Large intestine (tissue), 3 donors: ENCODE results near the gene SCAF4. TPM values are rescaled to one million over a fixed set of nuclear protein-coding genes. Genes with fewer than 3 reads are reported as not detected.
"Not testable (repeated sequence)": the region's sequence is repeated elsewhere in the genome, so short reads cannot be mapped to it uniquely, and the experiment has no call there.

ENCODE experiments used
- DNase-seq, 2 donors: peaks; one replicate each; pipeline versions ENCODE4 v3.0.0 to v3.0.0-alpha.2; 2013
- H3K27ac ChIP-seq: one replicate; pipeline ENCODE4 v1.5.1; 2013; ENCODE audit warnings: low read length
- H3K27me3 ChIP-seq: 2 replicates; pipeline ENCODE4 v1.6.1; 2013; ENCODE audit warnings: low read length; ENCODE audit not compliant: control insufficient read depth, insufficient read depth
- H3K36me3 ChIP-seq: 2 replicates; pipeline ENCODE4 v1.6.1; 2013; ENCODE audit warnings: low read length; ENCODE audit not compliant: control insufficient read depth, insufficient read depth
- H3K4me1 ChIP-seq: one replicate; pipeline ENCODE4 v1.6.1; 2013; ENCODE audit warnings: low read length; ENCODE audit not compliant: control insufficient read depth, insufficient read depth
- H3K4me3 ChIP-seq: one replicate; pipeline ENCODE4 v1.5.1; 2013; ENCODE audit warnings: low read length
- H3K9me3 ChIP-seq: one replicate; pipeline ENCODE4 v1.6.1; 2013; ENCODE audit warnings: mild to moderate bottlenecking, low read depth, low read length, moderate library complexity; ENCODE audit not compliant: control insufficient read depth
- WGBS: methylation state at CpG from one replicate; pipeline ENCODE4 v1.1.5; 2013; ENCODE audit warnings: low lambda C conversion rate; ENCODE audit not compliant: insufficient coverage; 5-methylcytosine and 5-hydroxymethylcytosine counted together
- polyA plus RNA-seq: library from polyadenylated mRNA; unstranded; fragments of 120-200 nt; gene quantifications from one replicate; pipeline ENCODE4 v1.2.1, GENCODE V29; 2013

The SCAF4 gene
- polyA plus RNA-seq, 1 donor, result 45.5 TPM

DNA sequence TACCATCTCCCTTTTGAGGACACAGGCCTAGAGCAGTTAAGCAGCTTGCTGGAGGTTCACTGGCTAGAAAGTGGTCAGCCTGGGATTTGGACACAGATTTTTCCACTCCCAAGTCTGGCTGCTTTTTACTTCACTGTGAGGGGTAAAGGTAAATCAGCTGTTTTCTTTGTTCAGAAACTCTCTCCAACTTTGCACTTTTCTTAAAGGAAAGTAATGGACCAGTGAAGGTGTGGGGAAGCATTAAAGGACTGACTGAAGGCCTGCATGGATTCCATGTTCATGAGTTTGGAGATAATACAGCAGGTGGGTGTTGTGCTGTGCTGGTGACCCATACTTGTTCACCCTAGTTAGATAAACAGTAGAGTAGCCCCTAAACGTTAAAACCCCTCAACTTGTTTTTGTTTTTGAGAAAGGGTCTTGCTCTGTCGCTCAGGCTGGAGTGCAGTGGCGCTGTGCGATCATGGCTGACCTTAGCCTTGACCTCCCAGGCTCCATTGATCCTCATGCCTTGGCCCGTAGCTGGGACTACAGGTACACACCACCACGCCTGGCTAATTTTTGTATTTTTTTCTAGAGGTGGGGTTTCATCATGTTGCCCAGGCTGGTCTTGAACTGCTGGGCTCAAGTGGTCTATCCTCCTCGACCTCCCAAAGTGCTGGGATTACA is 68.2 kb downstream of the SCAF4 start:
- DNase-seq, result no peak
- no CpG with 5 or more reads among the region's 7 CpGs for WGBS
- no peaks in the 10 kb centered on the region for H3K4me1 ChIP-seq
- H3K4me3 ChIP-seq, result no peak overlapping the region
- H3K27ac ChIP-seq, result no peak overlapping the region
- H3K27me3 ChIP-seq, result no peaks in the 10 kb centered on the region
- no peaks in the 10 kb centered on the region for H3K9me3 ChIP-seq
- peaks cover 26% of the 10 kb centered on the region for H3K36me3 ChIP-seq

DNA sequence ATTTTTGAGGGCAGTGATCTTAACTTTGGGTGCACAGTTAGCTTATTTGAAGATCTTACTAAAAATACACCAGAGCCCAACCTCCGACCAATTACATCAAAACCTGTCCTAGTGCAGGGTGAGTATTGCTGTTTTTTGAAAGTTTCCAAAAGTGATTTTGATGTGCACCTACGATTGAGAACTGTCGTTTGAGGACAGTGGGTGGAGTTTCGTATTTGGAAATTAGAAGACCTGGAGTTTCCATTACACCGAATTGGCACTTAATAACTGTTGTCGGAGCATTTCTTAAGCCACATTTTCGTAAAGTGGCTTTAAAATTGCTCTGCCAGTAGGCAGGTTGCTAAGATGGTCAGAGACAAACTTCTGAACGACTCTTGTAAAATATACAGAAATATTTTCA is 71.3 kb downstream of the SCAF4 start:
- no peak for DNase-seq
- Histone ChIP-seq H3K27ac (no peak overlapping the region), H3K36me3 (peaks cover 14% of the 10 kb centered on the region), H3K4me1 (no peaks in the 10 kb centered on the region), H3K9me3 (no peaks in the 10 kb centered on the region), H3K4me3 (peak overlapping the region; percentile 53), H3K27me3 (no peaks in the 10 kb centered on the region)
- 58% methylated on average over 2 of the region's 8 CpGs for WGBS

DNA sequence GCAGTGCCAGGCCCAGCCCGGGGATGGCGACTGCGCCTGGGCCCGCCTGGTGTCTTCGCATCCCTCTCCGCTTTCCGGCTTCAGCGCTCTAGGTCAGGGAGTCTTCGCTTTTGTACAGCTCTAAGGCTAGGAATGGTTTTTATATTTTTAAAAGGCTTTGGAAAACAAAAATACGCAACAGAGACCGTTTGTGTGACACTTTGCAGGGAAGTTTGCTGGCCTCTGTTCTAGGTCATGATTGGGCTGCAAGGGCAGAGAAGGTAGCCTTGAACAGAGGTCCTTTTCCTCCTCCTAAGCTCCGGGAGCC is 71.7 kb downstream of the SCAF4 start:
- WGBS, result no CpG with 5 or more reads among the region's 12 CpGs
- H3K4me3 ChIP-seq, result peak overlapping the region; percentile 53
- no peaks in the 10 kb centered on the region for H3K27me3 ChIP-seq
- H3K27ac ChIP-seq, result no peak overlapping the region
- no peak for DNase-seq
- peaks cover 11% of the 10 kb centered on the region for H3K36me3 ChIP-seq
- H3K4me1 ChIP-seq, result no peaks in the 10 kb centered on the region
- no peaks in the 10 kb centered on the region for H3K9me3 ChIP-seq

DNA sequence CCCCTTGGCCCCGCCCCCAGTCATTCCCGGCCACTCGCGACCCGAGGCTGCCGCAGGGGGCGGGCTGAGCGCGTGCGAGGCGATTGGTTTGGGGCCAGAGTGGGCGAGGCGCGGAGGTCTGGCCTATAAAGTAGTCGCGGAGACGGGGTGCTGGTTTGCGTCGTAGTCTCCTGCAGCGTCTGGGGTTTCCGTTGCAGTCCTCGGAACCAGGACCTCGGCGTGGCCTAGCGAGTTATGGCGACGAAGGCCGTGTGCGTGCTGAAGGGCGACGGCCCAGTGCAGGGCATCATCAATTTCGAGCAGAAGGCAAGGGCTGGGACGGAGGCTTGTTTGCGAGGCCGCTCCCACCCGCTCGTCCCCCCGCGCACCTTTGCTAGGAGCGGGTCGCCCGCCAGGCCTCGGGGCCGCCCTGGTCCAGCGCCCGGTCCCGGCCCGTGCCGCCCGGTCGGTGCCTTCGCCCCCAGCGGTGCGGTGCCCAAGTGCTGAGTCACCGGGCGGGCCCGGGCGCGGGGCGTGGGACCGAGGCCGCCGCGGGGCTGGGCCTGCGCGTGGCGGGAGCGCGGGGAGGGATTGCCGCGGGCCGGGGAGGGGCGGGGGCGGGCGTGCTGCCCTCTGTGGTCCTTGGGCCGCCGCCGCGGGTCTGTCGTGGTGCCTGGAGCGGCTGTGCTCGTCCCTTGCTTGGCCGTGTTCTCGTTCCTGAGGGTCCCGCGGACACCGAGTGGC is 72.2 kb downstream of the SCAF4 start, which contains the start of gene SOD1:
SOD1 (plus strand) TSS at position 158 of the 723 bp plus-strand sequence; CDS start at position 235, 77 bp downstream.
- no CpG with 5 or more reads among the region's 87 CpGs for WGBS
- Histone ChIP-seq H3K9me3 (no peaks in the 10 kb centered on the region), H3K4me1 (no peaks in the 10 kb centered on the region), H3K27me3 (no peaks in the 10 kb centered on the region), H3K4me3 (peak within 1 kb of the TSS; percentile 72), H3K27ac (no peak within 1 kb of the TSS), H3K36me3 (peaks cover 11% of the 10 kb centered on the region)
- DNase-seq, result peak; percentile 91 to 94

DNA sequence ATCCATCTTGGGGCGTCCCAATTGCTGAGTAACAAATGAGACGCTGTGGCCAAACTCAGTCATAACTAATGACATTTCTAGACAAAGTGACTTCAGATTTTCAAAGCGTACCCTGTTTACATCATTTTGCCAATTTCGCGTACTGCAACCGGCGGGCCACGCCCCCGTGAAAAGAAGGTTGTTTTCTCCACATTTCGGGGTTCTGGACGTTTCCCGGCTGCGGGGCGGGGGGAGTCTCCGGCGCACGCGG is 72.7 kb downstream of the SCAF4 start:
- no peaks in the 10 kb centered on the region for H3K9me3 ChIP-seq
- peaks cover 9% of the 10 kb centered on the region for H3K36me3 ChIP-seq
- no peak for DNase-seq
- no peaks in the 10 kb centered on the region for H3K27me3 ChIP-seq
- H3K4me3 ChIP-seq, result peak overlapping the region; percentile 72
- WGBS, result no CpG with 5 or more reads among the region's 18 CpGs
- H3K4me1 ChIP-seq, result no peaks in the 10 kb centered on the region
- no peak overlapping the region for H3K27ac ChIP-seq

DNA sequence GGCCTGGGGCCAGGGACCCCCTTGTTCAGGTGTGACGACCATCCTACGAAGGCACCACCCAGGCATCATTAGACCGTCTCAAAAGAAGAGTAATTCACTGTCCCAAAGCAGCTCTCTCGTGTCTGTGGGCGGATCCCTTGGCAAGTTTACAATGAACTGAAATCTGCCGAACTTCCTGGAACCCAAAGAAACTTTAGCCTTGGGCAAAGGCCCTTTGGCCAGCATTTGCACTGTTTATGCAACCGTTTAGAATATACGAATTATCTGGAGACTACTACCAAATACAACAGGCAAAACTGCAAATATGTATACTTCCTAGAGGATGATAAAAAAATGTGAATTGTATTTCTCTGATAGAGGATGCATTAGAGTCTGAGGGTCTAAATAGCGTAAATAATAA is 73.9 kb downstream of the SCAF4 start:
- Histone ChIP-seq H3K9me3 (no peaks in the 10 kb centered on the region), H3K4me1 (no peaks in the 10 kb centered on the region), H3K4me3 (no peak overlapping the region), H3K27me3 (no peaks in the 10 kb centered on the region), H3K27ac (no peak overlapping the region), H3K36me3 (no peaks in the 10 kb centered on the region)
- 100% methylated on average over 1 of the region's 9 CpGs for WGBS
- DNase-seq, result peak in 1 of 2 donors; percentile 17

DNA sequence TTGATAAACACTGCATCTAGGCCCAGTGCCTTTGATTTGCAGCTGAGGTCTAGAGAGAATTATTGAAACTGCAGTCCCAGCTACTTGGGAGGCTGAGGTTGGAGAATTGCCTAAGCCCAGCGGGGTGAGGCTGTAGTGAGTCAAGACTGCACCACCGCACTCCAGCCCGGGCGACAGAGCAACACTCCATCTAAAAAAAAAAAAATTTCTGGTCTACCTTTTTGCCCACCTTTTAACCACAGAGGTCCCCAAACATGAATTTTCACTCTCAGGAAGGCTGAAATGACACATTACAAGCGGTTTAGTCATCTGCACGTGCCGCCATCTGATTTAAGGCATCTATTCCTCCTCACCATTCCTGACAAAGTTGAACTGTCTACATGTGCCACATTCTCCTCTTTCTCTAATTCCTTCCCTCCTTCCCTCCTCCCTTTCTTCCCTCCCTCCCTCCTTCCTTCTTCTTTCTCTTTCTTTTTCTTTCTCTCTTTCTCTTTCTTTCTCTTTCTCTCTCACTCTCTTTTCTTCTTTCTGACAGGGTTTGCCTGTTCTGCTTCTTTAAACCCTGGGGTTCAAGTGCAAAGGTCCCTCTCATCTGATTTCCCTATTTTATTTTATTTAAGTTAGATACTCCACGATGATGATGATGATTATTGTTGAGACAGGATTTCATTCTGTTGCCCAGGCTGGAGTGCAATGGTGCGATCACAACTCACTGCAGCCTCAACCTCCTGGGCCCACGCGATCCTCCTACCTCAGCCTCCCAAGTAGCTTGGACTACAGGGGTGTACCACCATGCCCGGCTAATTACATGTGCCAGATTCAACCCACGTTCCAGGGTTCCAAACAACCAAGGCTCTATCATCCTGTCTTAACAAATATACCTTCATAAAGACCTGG is 75.5 kb downstream of the SCAF4 start:
- H3K9me3 ChIP-seq, result no peaks in the 10 kb centered on the region
- no peak for DNase-seq
- no peaks in the 10 kb centered on the region for H3K27me3 ChIP-seq
- H3K4me1 ChIP-seq, result no peaks in the 10 kb centered on the region
- H3K36me3 ChIP-seq, result no peaks in the 10 kb centered on the region
- WGBS, result 93% methylated on average over 3 of the region's 13 CpGs
- no peak overlapping the region for H3K27ac ChIP-seq
- no peak overlapping the region for H3K4me3 ChIP-seq

DNA sequence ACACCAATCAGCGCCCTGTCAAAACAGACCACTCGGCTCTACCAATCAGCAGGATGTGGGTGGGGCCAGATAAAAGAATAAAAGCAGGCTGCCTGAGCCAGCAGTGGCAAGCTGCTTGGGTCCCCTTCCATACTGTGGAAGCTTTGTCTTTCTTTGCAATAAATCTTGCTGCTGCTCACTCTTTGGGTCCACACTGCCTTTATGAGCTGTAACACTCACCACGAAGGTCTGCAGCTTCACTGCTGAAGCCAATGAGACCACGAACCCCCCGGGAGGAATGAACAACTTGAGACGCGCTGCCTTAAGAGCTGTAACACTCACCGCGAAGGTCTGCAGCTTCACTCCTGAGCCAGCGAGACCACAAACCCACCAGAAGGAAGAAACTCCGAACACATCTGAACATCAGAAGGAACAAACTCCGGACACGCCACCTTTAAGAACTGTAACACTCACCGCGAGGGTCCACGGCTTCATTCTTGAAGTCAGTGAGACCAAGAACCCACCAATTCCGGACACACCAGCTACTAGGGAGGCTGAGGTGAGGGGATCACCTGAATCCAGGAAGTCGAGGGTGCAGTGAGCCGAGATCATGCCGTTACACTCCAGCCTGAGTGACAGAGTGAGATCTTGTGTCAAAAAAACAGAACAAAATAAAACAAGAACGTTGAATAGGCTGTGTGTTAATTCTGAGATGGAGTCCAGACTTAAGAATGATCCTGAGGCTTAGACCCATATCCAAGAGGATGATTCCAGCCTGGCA is 76.9 kb downstream of the SCAF4 start:
- WGBS, result no CpG with 5 or more reads among the region's 21 CpGs
- not testable (repeated sequence) for H3K36me3 ChIP-seq, H3K27me3 ChIP-seq, DNase-seq, H3K4me1 ChIP-seq, H3K9me3 ChIP-seq, H3K27ac ChIP-seq, H3K4me3 ChIP-seq

DNA sequence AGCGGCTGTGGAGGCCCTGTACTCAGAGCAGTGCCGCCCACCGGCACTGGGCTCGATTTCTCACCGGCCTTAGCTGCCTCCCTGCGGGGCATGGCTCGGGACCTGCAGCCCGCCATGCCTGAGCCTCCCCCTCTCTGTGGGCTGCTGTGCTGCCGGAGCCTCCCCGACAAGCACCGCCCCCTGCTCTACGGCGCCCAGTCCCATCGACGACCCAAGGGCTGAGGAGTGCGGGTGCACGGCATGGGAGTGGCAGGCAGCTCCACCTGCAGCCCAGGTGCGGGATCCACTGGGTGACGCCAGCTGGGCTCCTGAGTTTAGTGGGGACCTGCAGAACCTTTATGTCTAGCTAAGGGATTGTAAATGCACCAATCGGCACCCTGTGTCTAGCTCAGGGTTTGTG is 77.6 kb downstream of the SCAF4 start:
- no peak for DNase-seq
- no peaks in the 10 kb centered on the region for H3K36me3 ChIP-seq
- H3K4me1 ChIP-seq, result no peaks in the 10 kb centered on the region
- no peaks in the 10 kb centered on the region for H3K27me3 ChIP-seq
- H3K9me3 ChIP-seq, result no peaks in the 10 kb centered on the region
- no CpG with 5 or more reads among the region's 20 CpGs for WGBS
- H3K27ac ChIP-seq, result no peak overlapping the region
- H3K4me3 ChIP-seq, result no peak overlapping the region

DNA sequence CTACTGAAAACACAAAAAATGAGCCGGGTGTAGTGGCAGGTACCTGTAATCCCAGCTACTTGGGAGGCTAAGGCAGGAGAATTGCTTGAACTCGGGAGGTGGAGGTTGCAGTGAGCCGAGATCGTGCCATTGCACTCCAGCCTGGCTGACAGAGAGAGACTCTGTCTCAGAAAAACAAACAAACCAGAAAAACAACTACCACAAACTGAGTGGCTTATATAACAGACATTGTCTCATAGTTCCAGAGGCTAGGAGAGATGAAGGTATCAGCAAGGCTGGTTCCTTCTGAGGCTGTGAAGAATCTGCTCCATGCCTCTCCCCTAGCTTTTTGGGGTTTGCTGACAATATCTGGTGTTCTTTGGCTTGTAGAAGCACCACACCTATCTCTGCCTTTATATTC is 80.4 kb downstream of the SCAF4 start:
- not testable (repeated sequence) for H3K9me3 ChIP-seq, DNase-seq, H3K36me3 ChIP-seq, H3K27me3 ChIP-seq, H3K4me1 ChIP-seq, H3K4me3 ChIP-seq, H3K27ac ChIP-seq
- no CpG with 5 or more reads among the region's 4 CpGs for WGBS
